GM12872 (cell line): ENCODE data around the gene OR10D3.

Experiments used
- CTCF ChIP-seq: IDR thresholded peaks from 3 replicates; pipeline ENCODE4 v1.5.1; 2011; ENCODE audit warnings: low read depth, mild to moderate bottlenecking, low read length, moderate library complexity; ENCODE audit not compliant: insufficient read depth

OR10D3 gene

DNA sequence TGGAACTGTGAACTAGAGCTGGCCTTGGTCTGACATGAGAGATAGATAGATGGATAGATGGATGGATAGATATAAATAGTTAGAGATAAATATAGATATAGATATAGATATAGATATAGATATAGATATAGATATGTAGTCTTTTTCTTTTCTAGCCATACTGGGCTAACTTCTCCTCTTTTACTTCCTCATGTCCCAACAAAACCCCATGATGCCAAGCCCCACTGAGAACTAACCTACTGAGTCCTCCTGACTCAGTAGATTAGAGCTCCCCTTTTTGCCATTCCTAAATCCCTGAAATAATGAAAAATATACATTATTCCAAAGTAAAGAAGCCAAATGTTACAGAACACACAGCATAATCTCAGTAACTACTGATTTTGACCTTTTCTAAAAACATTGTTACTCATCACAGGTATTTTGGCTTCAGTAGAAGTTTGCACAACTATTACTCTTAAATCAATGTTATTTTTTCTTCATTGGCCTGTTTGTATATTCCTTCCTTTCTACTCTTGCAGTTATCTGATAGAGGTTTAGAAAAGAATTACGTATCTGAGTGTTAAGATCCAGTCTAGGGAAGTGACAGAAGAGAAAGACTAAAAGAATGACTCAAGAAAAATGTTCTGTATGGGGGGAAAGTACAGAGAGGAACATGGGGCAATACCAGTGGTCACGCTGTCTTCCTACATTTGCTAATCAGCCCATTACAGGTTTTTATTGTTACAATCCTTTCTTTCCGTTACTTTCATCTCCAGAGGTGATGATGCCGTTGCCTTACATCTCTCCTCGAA lies 6.0 kb upstream of the OR10D3 start:
- TF ChIP-seq CTCF: no peak

DNA sequence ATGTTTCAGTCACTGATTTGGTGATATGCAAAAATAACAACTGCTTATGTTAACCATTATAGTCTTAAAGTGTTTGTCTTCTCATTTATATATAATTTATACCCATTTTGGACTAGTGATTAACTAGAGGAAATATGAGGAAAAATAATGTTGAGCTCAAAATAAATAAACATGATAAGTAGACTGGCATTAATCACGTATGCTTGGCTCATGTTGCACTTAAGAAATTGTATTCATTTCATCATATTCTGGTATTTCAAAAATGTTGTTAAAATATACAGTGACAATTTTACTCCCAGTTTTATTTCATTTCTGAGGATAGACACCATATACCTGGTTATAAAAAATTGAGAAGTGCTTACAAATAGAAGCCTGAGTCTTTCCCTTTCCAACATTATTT lies 3.8 kb upstream of the OR10D3 start:
- no peak for TF ChIP-seq CTCF

DNA sequence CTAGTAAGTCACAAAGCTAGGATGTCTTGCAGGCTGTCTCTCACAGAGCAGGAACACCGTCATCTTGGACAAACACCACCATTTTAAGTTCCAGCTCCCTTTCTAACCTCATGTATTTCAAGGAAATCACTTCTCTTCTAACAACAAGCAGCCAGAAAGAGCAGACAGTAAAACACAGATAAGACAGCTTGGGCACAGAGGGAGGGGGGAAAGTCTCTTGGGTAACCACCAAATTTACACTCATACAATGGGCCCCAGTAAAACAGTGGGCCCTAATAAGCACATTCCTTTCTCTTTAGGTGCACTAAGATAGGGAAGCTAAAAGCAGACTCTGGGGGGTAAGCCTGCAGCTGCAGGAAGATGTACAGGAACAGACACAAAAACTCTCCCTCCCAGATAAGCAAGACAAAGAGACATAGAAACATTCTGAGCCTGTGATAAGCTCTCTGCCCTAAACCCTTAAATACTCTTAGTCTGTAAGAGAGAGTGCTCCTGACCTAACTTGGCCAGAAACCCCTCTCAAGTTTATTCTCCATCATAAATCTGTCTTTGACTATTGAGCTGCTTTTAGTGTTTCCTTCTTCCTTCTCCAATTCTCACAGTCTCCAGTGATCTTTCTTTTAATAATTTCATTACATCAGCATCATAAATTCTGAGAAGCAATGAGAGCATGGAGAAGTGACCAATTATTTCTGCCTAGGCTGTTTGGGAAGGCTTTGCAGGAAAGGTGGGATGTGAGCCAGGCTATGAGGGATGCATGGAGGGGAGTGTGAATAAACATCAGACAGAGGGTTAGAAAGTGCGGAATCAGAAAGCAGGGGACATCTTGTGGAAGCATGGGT lies 7.4 kb downstream of the OR10D3 start:
- no peak for TF ChIP-seq CTCF

DNA sequence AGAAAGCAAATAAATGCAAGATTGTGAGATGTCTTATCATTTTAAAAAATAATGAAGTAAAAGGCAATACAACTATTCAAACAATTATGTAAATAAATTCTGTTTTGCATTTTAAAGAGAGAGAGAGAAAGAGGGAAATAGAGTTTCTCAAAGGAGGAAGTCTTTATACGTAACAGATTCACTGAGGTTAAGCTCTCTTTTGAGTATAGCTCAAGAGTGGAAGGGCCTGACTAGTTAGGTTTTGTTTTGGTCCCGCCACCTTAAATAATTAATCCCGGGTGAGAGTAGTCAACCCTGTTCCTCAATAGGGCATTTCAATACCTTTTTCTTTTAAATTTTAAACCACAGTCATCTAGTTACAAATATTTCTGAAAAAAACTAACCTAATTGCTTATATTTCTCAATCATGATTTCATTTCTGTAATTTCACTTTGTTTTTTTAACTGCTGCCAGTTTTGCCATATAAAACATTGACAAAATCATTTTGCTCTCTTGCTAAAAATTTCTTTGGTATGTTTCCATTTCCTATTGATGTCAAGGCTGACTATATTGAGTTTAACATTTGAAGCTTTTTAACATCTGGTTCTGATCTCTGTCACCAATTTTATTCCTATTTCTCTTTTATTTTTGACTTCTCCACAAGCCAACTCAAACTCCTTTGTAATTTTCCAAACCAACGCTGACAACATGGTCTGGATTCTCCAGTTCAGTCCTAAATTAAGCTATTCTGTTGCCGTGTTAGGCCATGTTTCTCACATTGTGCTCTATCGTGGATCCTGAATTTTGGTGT lies 10.3 kb downstream of the OR10D3 start:
- TF ChIP-seq CTCF: no peak

DNA sequence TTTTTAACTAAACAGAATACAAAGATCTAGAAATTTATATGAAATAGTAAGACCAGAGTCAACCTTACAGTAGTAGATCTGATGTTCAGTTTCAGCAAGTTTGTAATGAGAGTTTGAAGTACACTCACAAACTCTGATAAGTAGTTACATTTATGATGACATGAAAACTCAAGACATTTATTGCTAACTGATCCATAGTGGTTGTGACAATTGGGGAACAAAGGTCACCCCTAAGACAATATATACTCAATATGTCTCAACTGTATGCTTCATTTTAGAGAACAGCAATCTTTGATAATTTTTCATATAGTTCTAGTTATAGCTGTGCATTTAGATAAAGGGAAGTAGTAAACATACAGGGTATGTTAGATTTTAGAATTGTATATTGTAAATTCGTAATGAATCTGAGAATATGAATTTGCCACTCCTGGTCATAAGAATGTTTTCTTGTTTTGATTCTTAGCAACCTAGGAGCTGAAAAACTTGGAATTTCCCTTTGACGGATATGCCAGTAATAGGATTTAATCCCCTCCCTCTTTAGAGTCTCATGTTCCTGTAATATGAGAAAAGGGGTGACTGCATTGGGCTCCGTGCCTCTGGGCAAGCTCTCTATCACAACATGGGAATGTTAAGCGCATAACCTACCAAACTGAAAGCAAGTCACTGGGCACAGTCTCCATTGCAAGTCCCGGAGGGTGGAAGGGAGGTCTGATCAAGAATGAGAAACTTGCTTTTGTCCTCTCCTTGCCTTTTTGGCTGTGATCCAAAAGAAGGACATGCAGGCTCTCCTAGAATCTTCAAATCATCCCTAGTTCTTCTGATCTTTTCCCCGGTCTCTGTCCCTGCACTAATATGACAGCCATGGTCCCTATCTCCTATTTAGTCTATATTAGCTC lies 11.4 kb downstream of the OR10D3 start:
- no peak for TF ChIP-seq CTCF

DNA sequence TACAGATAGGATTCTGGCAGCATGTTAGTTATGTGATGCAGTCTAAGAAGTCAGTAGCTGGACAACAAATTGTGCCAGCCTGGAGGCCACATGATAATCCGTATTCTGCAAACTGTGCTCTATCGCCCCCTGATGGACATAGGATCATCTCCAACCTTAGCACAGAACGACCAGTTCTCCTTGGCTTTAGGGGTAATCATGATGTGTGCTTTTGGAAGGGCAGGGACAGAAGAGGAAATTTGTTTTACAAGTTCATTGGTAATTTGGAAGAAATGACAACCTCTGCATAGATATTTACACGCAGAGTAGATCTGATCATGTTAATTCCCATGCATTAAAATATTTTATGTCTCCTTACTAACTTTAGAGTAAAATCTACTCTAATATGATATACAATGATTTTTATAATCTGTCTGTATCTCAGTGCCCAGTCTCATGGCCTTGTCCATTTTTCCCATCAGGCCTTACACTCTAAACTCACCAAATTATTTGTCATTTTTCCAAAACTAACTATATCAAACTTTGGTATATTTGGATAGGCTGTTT lies 12.1 kb downstream of the OR10D3 start:
- TF ChIP-seq CTCF: peak; percentile 76
